GM18508 (cell line): ENCODE measurements around the gene KCTD18.

Source experiments
- ATAC-seq: cut with Tn5 transposase; IDR thresholded peaks from one replicate; pipeline ENCODE4 v1.9.1; 2021; ENCODE audit warnings: moderate number of reproducible peaks; ENCODE audit not compliant: insufficient read depth, unreplicated experiment

The KCTD18 gene

GRCh38 chr2:200488169-200488568 is 21.7 kb downstream of the KCTD18 start:
- ATAC-seq: no peak

- no peak for ATAC-seq
Measured at GRCh38 chr2:200486529-200486928, 23.3 kb downstream of the KCTD18 start.

GRCh38 chr2:200484934-200485333 is 24.9 kb downstream of the KCTD18 start:
- ATAC-seq: no peak

GRCh38 chr2:200483729-200484198 is 26.1 kb downstream of the KCTD18 start:
- peak; percentile 42 for ATAC-seq

- ATAC-seq: peak; percentile 68
Measured at GRCh38 chr2:200482194-200482593, 27.7 kb downstream of the KCTD18 start.

- no peak for ATAC-seq
Measured at GRCh38 chr2:200479692-200480265, 30.1 kb downstream of the KCTD18 start.

GRCh38 chr2:200477667-200478131 is 32.2 kb downstream of the KCTD18 start:
- no peak for ATAC-seq

- ATAC-seq: no peak
Measured at GRCh38 chr2:200476836-200477235, 33.0 kb downstream of the KCTD18 start.

- ATAC-seq: no peak
Measured at GRCh38 chr2:200475795-200476194, 34.1 kb downstream of the KCTD18 start.

GRCh38 chr2:200472853-200473464 is 36.9 kb downstream of the KCTD18 start:
- no peak for ATAC-seq

- peak; percentile 6 for ATAC-seq
Measured at GRCh38 chr2:200471928-200472645, 37.8 kb downstream of the KCTD18 start.

GRCh38 chr2:200471324-200471848 is 38.5 kb downstream of the KCTD18 start:
- peak; percentile 79 for ATAC-seq

GRCh38 chr2:200470230-200470629 is 39.6 kb downstream of the KCTD18 start:
- no peak for ATAC-seq

GRCh38 chr2:200469708-200470211 is 40.1 kb downstream of the KCTD18 start:
- ATAC-seq: no peak

- ATAC-seq: no peak
Measured at GRCh38 chr2:200467806-200468681, 41.8 kb downstream of the KCTD18 start.

- no peak for ATAC-seq
Measured at GRCh38 chr2:200466425-200467418, 43.1 kb downstream of the KCTD18 start.

GRCh38 chr2:200463452-200463851 is 46.4 kb downstream of the KCTD18 start:
- no peak for ATAC-seq

- ATAC-seq: no peak
Measured at GRCh38 chr2:200461846-200462710, 47.8 kb downstream of the KCTD18 start.
